BJ (cell line): ENCODE measurements around the gene MIOX. TPM values are rescaled to one million over a fixed set of nuclear protein-coding genes. Genes with fewer than 3 reads are reported as not detected.

Experiments used
- CTCF ChIA-PET: fragments of 350-600 bp; formaldehyde crosslinking; extraction: SDS; loops from one replicate; lab custom pipeline; 2021; ENCODE audit warnings: antibody characterized with exemption, inconsistent platforms; lab: Yijun Ruan, JAX
- POLR2A ChIA-PET: fragments of 300-600 bp; sonication (Branson Sonifier 250); formaldehyde crosslinking; extraction: SDS; loops from one replicate; lab custom pipeline; 2021; ENCODE audit warnings: antibody characterized with exemption; lab: Charles Lee
- DNase-seq: peaks from one replicate; pipeline ENCODE4 v3.0.0-alpha.2; 2011; ENCODE audit warnings: low read depth
- H3K27me3 ChIP-seq: 2 replicates; pipeline ENCODE4 v1.6.0; 2011; ENCODE audit warnings: low read length; ENCODE audit not compliant: control insufficient read depth, insufficient read depth
- H3K36me3 ChIP-seq: 2 replicates; pipeline ENCODE4 v1.5.1; 2011; ENCODE audit warnings: low read length; ENCODE audit not compliant: control insufficient read depth, insufficient read depth
- H3K4me3 ChIP-seq: 2 replicates; pipeline ENCODE4 v1.5.1; 2011; ENCODE audit warnings: low read depth, mild to moderate bottlenecking, control low read depth, low read length
- polyA plus RNA-seq: library from polyadenylated mRNA; depleted of rRNA; stranded (reverse); fragments of >200 nt; gene quantifications from 2 replicates; pipeline ENCODE4 v1.2.3, GENCODE V29; 2011
- TF ChIP-seq, protein P1 (sequence below): IDR thresholded peaks from 2 replicates; pipeline ENCODE4 v1.5.1; 2011; ENCODE audit warnings: low read depth, mild to moderate bottlenecking, control low read depth, inconsistent platforms, low read length, moderate library complexity; ENCODE audit not compliant: insufficient read depth

MIOX gene
- polyA plus RNA-seq, 1 experiment, result 0.20 TPM

DNA sequence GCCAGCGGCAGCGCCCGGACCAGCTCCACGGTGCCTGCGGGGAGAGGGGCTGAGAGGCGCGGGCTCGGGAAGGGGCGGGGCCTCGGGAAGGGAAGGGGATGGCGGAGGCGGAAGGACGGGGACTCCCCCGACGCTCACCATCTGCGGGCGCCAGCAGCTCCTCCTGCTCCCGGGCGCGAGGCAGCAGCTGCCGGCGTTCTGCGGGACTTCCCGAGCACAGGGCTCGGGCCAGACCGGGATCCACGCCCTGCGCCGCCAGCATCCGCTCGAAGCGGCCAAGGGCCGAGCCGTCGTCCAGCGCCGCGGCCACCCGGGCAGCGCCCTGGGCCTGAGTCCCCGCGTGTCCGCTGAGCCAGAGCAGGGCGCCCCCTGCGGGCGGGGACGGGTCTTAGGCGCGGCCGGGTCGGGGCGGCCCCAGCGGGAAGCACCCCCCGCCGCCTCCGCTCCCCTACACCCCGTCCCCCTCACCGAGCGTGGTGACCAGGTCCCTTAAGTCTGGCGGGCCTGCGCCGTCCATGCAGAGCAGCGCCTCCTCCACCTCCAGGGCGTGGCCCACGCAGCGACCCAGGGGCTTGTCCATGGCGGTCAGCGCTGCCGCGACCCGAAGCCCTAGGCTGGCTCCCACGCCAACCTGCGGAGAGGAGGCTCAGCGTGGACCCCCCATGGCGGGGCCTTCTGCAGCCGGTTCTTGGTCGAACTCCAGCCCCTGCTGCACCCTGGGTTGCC, 39.6 kb downstream of the MIOX start:
- H3K27me3 ChIP-seq, result no peaks in the 10 kb centered on the region
- no peak for DNase-seq
- CTCF ChIA-PET, result interaction anchor here (0.7 to 2.2 kb wide), 28 partner anchors 9 to 288 kb away, joined by 3 to 22 read pairs (median 4); partner anchors contain the start of genes CHKB, CPT1B, HDAC10 and KLHDC7B
- TF ChIP-seq, protein P1, sequence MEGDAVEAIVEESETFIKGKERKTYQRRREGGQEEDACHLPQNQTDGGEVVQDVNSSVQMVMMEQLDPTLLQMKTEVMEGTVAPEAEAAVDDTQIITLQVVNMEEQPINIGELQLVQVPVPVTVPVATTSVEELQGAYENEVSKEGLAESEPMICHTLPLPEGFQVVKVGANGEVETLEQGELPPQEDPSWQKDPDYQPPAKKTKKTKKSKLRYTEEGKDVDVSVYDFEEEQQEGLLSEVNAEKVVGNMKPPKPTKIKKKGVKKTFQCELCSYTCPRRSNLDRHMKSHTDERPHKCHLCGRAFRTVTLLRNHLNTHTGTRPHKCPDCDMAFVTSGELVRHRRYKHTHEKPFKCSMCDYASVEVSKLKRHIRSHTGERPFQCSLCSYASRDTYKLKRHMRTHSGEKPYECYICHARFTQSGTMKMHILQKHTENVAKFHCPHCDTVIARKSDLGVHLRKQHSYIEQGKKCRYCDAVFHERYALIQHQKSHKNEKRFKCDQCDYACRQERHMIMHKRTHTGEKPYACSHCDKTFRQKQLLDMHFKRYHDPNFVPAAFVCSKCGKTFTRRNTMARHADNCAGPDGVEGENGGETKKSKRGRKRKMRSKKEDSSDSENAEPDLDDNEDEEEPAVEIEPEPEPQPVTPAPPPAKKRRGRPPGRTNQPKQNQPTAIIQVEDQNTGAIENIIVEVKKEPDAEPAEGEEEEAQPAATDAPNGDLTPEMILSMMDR, result no peak; the same call in 1 of the 2 replicates
- peak overlapping the region; percentile 75 for H3K4me3 ChIP-seq
- peaks cover 24% of the 10 kb centered on the region for H3K36me3 ChIP-seq
- POLR2A ChIA-PET, result interaction anchor here (1.4 kb wide), 1 partner anchor 18 kb away, joined by 9 read pairs; the partner anchor contains the start of genes LMF2 and NCAPH2

DNA sequence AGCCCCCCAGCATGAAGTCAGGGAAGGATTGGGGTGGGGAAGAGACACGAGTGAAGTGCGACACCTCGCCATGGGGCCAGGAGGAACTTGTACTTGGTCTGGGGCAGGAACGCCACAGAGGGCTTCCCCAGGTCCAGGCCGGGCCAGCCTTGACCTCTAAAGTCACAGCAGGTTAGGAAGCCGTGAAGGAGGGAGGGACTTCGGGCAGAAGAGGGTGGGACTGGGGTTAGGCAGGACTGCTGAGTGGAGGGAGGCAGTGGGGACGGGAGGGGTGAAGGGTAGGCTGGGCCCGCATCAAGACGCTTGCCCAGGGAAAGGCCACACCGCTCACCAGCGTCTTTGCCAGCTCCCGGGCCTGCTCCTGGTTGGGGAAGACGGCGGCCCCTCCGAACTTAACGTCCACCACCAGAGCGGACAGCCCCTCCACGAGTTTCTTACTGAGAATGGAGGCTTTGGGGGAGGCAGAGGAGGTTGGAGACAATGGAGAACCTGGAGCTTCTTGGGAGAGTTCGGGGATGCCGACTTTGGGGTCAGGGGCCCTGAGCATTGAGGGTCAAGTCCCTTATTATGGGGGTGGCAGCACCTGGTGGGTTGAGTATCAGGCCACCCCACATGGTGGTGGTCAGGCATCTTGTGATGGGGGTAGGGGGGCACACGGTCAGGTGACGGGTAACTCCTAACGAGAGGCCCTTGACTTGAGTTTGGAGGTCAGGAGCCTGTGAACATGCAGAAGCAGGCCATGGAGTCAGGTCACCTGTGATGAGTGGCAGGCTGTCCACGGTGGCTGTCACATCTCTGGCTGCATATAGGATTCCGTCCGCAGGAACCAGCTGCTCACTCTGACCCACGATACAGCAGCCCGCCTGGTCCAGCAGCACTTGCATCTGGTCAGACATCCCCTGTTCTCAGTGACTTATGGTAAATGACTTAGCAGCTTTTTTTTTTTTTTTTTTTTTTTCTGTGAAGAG, 40.5 kb downstream of the MIOX start:
- Histone ChIP-seq H3K4me3 (peak overlapping the region; percentile 75), H3K36me3 (peaks cover 19% of the 10 kb centered on the region), H3K27me3 (no peaks in the 10 kb centered on the region)
- ChIA-PET POLR2A (interaction anchor here (0.6 kb wide), 2 partner anchors 45 to 242 kb away, joined by 3 read pairs; no protein-coding TSS in a partner anchor), CTCF (interaction anchor here (0.8 to 1.6 kb wide), 6 partner anchors 12 to 48 kb away, joined by 3 to 4 read pairs (median 3); partner anchors contain the start of gene KLHDC7B)
- TF ChIP-seq, protein P1, result no peak
- DNase-seq, result no peak

DNA sequence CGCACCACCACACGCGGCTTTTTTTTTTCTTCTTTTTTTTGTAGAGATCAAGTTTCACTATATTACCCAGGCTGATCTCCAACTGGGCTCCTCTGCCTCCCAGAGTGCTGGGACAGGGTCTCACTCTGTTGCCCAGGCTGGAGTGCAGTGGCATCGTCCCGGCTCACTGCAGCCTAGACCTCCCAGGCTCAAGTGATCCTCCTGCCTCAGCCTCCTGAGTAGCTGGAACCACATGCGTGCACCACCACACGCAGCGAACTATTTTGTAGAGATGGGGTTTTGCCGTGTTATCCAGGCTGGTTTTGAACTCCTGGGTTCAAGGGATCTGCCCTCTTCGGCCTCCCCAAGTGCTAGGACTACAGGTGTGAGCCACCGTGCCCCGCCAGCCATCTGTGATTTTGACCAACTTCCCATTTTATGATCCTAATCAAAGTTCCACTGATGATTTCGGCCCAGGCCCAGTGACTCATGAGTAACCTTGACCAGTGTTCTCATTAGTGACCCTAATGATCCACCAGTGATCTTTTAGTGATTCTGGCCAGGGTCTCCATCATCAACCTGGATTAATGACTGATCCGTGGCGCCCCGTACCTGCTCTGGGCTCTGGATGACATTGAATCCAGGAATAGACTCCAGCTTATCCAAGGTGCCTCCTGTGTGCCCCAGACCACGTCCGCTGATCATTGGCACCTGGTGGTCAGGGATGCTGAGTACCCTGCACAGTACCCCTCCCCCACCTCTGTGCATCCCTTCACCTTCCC, 41.4 kb downstream of the MIOX start:
- H3K27me3 ChIP-seq, result no peaks in the 10 kb centered on the region
- TF ChIP-seq, protein P1, result no peak
- POLR2A ChIA-PET, result no interaction called here
- no peak for DNase-seq
- CTCF ChIA-PET, result interaction anchor here (0.6 to 2.0 kb wide), 8 partner anchors 11 to 261 kb away, joined by 3 to 9 read pairs (median 3); partner anchors contain the start of gene SYCE3
- no peak overlapping the region for H3K4me3 ChIP-seq
- peaks cover 9% of the 10 kb centered on the region for H3K36me3 ChIP-seq

DNA sequence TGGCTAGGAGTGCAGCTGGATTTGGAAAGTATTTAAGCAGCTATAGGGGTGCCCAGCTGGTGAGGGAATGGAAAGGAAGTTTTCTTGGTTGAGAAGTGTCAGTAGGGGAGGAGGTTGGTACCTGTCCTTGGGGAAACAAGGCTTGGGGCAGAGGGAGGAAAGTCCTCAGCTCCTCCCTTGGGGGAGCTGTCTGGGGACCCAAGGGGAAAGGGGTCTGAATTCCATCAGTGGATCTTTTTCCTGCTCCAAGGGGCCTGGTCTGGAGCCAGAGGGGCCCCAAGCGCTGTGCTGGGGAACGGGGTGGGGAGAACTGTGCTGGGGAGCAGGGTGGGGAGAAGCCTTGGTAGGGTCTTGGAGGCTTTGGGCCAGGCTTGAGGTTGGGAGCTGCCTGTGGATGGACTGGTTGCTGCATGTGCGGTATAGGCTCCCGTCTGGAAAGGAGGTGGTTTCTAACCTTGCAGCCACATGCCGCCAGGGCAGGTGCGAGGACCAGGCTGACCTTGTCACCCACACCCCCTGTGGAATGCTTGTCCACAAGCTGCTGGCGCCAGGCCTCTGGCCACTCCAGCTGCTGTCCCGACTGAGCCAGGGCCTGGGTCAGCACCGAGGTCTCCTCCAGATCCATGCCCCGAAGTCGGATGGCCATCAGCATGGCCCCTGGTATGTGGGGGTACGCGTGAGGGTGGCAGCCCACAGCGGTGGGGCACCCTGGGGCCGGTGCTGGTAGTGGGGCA, 42.2 kb downstream of the MIOX start:
- TF ChIP-seq, protein P1, result no peak
- Histone ChIP-seq H3K4me3 (peak overlapping the region; percentile 59), H3K36me3 (peaks cover 2% of the 10 kb centered on the region), H3K27me3 (no peaks in the 10 kb centered on the region)
- ChIA-PET CTCF (interaction anchor here (0.6 to 2.0 kb wide), 6 partner anchors 14 to 262 kb away, joined by 3 to 9 read pairs (median 3); partner anchors contain the start of gene SYCE3), POLR2A (no interaction called here)
- DNase-seq, result no peak
